OCI-LY7 (cell line): ENCODE data around the gene LCP1.

Experiments
- EZH2phosphoT487 ChIP-seq: fragments of 200-600 bp; sonication (generic); IDR thresholded peaks from 2 replicates; pipeline ENCODE4 v1.6.1; 2018; ENCODE audit warnings: low read depth, borderline replicate concordance, mild to moderate bottlenecking, mixed run types, antibody characterized with exemption, low read length, moderate library complexity, mixed read lengths
- TF ChIP-seq, protein P1 (sequence below): fragments of 200-600 bp; sonication (generic); conservative IDR thresholded peaks from 2 replicates; pipeline ENCODE4 v1.5.1; 2014; ENCODE audit warnings: mild to moderate bottlenecking, antibody characterized with exemption, low read length, moderate library complexity, mixed read lengths

DNA sequence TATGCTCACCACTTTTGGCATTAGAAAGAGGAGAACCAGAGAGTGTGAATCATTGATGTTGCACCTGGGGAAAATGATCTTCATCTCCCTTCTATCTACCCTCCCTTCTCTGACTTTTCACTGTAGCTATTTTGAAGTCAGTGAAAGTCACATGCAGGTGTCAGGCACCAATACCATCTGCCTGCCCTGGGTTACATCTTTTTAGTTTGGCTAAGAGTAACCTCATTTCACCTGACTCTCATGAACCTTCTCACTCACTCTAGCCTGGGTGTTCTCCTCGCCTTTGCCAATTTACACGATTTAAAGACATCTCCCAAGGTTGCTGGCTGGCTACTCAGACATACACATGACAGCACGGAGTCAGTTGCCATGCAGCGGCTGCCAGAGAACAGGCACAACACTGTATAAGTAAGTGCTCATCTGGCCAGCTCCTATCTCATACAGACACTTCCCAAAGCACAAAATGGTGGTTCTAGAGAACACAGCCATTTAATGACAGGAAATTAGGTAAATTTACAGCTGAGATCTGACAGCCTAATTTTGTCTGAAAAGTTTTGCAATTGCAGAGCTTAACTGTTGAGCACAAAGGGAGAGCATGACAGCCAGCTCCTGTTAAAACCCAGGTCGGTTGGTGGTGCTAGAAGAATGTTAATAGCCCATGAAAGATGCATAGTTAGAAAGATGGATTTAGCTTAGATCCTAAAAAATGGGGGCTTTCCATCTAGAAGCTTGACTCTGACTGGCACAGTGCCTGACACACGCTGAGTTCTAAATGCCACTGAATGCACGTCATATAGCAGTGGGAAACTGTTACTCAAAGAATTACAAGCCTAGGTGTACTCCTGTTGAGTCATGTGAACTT is 32.5 kb downstream of the LCP1 start:
- TF ChIP-seq, protein P1, sequence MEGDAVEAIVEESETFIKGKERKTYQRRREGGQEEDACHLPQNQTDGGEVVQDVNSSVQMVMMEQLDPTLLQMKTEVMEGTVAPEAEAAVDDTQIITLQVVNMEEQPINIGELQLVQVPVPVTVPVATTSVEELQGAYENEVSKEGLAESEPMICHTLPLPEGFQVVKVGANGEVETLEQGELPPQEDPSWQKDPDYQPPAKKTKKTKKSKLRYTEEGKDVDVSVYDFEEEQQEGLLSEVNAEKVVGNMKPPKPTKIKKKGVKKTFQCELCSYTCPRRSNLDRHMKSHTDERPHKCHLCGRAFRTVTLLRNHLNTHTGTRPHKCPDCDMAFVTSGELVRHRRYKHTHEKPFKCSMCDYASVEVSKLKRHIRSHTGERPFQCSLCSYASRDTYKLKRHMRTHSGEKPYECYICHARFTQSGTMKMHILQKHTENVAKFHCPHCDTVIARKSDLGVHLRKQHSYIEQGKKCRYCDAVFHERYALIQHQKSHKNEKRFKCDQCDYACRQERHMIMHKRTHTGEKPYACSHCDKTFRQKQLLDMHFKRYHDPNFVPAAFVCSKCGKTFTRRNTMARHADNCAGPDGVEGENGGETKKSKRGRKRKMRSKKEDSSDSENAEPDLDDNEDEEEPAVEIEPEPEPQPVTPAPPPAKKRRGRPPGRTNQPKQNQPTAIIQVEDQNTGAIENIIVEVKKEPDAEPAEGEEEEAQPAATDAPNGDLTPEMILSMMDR = no peak
- TF ChIP-seq EZH2phosphoT487 = no peak
